KMS-11 (cell line): Measurements from ENCODE around the gene PIAS4.
"Not testable (repeated sequence)": the region's sequence is repeated elsewhere in the genome, so short reads cannot be mapped to it uniquely, and the experiment has no call there.

Experiments
- H2AFZ ChIP-seq: fragments of 200-600 bp; sonication (generic); 2 replicates; pipeline ENCODE4 v1.6.1; 2016; ENCODE audit warnings: antibody characterized with exemption, mixed run types, low read depth
- H3K27ac ChIP-seq: fragments of 200-600 bp; sonication (generic); 2 replicates; pipeline ENCODE4 v1.6.1; 2016; ENCODE audit warnings: mild to moderate bottlenecking, mixed run types
- H3K27me3 ChIP-seq: fragments of 200-600 bp; sonication (generic); 2 replicates; pipeline ENCODE4 v1.6.1; 2017; ENCODE audit warnings: mild to moderate bottlenecking, low read depth, mixed run types, moderate library complexity; ENCODE audit not compliant: insufficient read depth
- H3K36me3 ChIP-seq: fragments of 200-600 bp; sonication (generic); 2 replicates; pipeline ENCODE4 v1.6.1; 2017; ENCODE audit warnings: mild to moderate bottlenecking, mixed run types; ENCODE audit not compliant: insufficient read depth
- H3K4me1 ChIP-seq: fragments of 200-600 bp; sonication (generic); 2 replicates; pipeline ENCODE4 v1.6.1; 2016; ENCODE audit warnings: mild to moderate bottlenecking, low read depth, mixed run types; ENCODE audit not compliant: poor library complexity, severe bottlenecking
- H3K4me2 ChIP-seq: fragments of 200-600 bp; sonication (generic); 2 replicates; pipeline ENCODE4 v1.7.0; 2016; ENCODE audit warnings: mild to moderate bottlenecking, mixed run types
- H3K4me3 ChIP-seq: fragments of 200-600 bp; sonication (generic); IDR thresholded peaks from 2 replicates; pipeline ENCODE4 v1.6.1; 2017; ENCODE audit warnings: low read depth, low read length, mixed read lengths; ENCODE audit not compliant: insufficient read depth
- H3K79me2 ChIP-seq: fragments of 200-600 bp; sonication (generic); 2 replicates; pipeline ENCODE4 v1.6.1; 2016; ENCODE audit warnings: low read depth, mixed run types; ENCODE audit not compliant: insufficient read depth
- H3K9ac ChIP-seq: fragments of 200-600 bp; sonication (generic); 2 replicates; pipeline ENCODE4 v1.6.1; 2016; ENCODE audit warnings: mild to moderate bottlenecking, mixed run types
- H4K20me1 ChIP-seq: fragments of 200-600 bp; sonication (generic); 2 replicates; pipeline ENCODE4 v1.6.1; 2016; ENCODE audit warnings: mild to moderate bottlenecking, mixed run types; ENCODE audit not compliant: insufficient read depth
- TF ChIP-seq, protein P1 (sequence below): fragments of 200-600 bp; sonication (generic); conservative IDR thresholded peaks from 2 replicates; pipeline ENCODE4 v1.6.1; 2017; ENCODE audit warnings: low read depth, mild to moderate bottlenecking, antibody characterized with exemption, low read length, moderate library complexity, mixed read lengths

Gene PIAS4

GRCh38 chr19:4005436-4005835, 2.1 kb upstream of the PIAS4 start:
- not testable (repeated sequence) for H3K27ac ChIP-seq, H4K20me1 ChIP-seq, H2AFZ ChIP-seq, H3K9ac ChIP-seq, H3K4me2 ChIP-seq, H3K36me3 ChIP-seq, H3K4me3 ChIP-seq, H3K27me3 ChIP-seq
- Histone ChIP-seq H3K79me2 (peaks cover 20% of the 10 kb centered on the region; the same call in 1 of the 2 replicates), H3K4me1 (peaks cover 19% of the 10 kb centered on the region)

GRCh38 chr19:4007836-4008539, 452 bp downstream of the PIAS4 start:
- H3K27me3 ChIP-seq, result no peaks in the 10 kb centered on the region
- peaks cover 25% of the 10 kb centered on the region; the same call in 1 of the 2 replicates for H3K79me2 ChIP-seq
- no peak overlapping the region; the same call in 1 of the 2 replicates for H2AFZ ChIP-seq
- TF ChIP-seq, protein P1, sequence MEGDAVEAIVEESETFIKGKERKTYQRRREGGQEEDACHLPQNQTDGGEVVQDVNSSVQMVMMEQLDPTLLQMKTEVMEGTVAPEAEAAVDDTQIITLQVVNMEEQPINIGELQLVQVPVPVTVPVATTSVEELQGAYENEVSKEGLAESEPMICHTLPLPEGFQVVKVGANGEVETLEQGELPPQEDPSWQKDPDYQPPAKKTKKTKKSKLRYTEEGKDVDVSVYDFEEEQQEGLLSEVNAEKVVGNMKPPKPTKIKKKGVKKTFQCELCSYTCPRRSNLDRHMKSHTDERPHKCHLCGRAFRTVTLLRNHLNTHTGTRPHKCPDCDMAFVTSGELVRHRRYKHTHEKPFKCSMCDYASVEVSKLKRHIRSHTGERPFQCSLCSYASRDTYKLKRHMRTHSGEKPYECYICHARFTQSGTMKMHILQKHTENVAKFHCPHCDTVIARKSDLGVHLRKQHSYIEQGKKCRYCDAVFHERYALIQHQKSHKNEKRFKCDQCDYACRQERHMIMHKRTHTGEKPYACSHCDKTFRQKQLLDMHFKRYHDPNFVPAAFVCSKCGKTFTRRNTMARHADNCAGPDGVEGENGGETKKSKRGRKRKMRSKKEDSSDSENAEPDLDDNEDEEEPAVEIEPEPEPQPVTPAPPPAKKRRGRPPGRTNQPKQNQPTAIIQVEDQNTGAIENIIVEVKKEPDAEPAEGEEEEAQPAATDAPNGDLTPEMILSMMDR, result no peak
- H3K4me3 ChIP-seq, result no peak overlapping the region
- peak overlapping the region; percentile 51; the same call in 1 of the 2 replicates for H3K9ac ChIP-seq
- H3K4me2 ChIP-seq, result peak overlapping the region; percentile 76
- no peak overlapping the region for H3K27ac ChIP-seq
- peaks cover 19% of the 10 kb centered on the region for H3K4me1 ChIP-seq
- no peaks in the 10 kb centered on the region for H4K20me1 ChIP-seq
- no peaks in the 10 kb centered on the region for H3K36me3 ChIP-seq

GRCh38 chr19:4009990-4010807, 2.7 kb downstream of the PIAS4 start:
- H3K9ac ChIP-seq, result no peak overlapping the region
- H2AFZ ChIP-seq, result no peak overlapping the region
- H3K27ac ChIP-seq, result no peak overlapping the region
- H4K20me1 ChIP-seq, result no peaks in the 10 kb centered on the region
- no peaks in the 10 kb centered on the region for H3K27me3 ChIP-seq
- no peak overlapping the region for H3K4me2 ChIP-seq
- peaks cover 27% of the 10 kb centered on the region; the same call in 1 of the 2 replicates for H3K79me2 ChIP-seq
- H3K36me3 ChIP-seq, result no peaks in the 10 kb centered on the region
- H3K4me1 ChIP-seq, result peaks cover 19% of the 10 kb centered on the region
- TF ChIP-seq, protein P1, result no peak
- H3K4me3 ChIP-seq, result no peak overlapping the region

- no peaks in the 10 kb centered on the region for H3K27me3 ChIP-seq
- H3K4me1 ChIP-seq, result peaks cover 19% of the 10 kb centered on the region
- H4K20me1 ChIP-seq, result no peaks in the 10 kb centered on the region
- no peak overlapping the region for H3K27ac ChIP-seq
- H3K79me2 ChIP-seq, result peaks cover 27% of the 10 kb centered on the region; the same call in 1 of the 2 replicates
- no peak overlapping the region for H3K4me3 ChIP-seq
- H3K9ac ChIP-seq, result no peak overlapping the region
- H3K36me3 ChIP-seq, result no peaks in the 10 kb centered on the region
- no peak overlapping the region for H3K4me2 ChIP-seq
- no peak overlapping the region for H2AFZ ChIP-seq
- TF ChIP-seq, protein P1, result no peak
Observed at GRCh38 chr19:4010808-4011110, 3.2 kb downstream of the PIAS4 start.

GRCh38 chr19:4011430-4011829, 3.9 kb downstream of the PIAS4 start:
- peaks cover 27% of the 10 kb centered on the region; the same call in 1 of the 2 replicates for H3K79me2 ChIP-seq
- H3K9ac ChIP-seq, result not testable (repeated sequence)

More at GRCh38 chr19:4011430-4011829, 3.9 kb downstream of the PIAS4 start:
- H4K20me1 ChIP-seq, H3K27ac ChIP-seq, H3K4me2 ChIP-seq, H2AFZ ChIP-seq, H3K36me3 ChIP-seq, H3K4me3 ChIP-seq, H3K27me3 ChIP-seq: not testable (repeated sequence)
- peaks cover 16% of the 10 kb centered on the region for H3K4me1 ChIP-seq
